HL-60 (cell line): ENCODE measurements around the gene UPP2.

ENCODE experiments used
- DNase-seq, 2 experiments: peaks; one replicate each; pipeline ENCODE4 v3.0.0-alpha.2; 2010 to 2020; ENCODE audit warnings: low read depth in 1 of 2, low spot score in 1 of 2
- H3K27ac ChIP-seq: fragments of 250-450 bp; sonication (Bioruptor Pico); replicated peaks from 2 replicates; pipeline ENCODE4 v1.5.1; 2020; ENCODE audit warnings: mild to moderate bottlenecking, moderate library complexity
- H3K27me3 ChIP-seq: fragments of 250-450 bp; sonication (Bioruptor Pico); 2 replicates; pipeline ENCODE4 v1.5.1; 2021; ENCODE audit warnings: mild to moderate bottlenecking, moderate library complexity; ENCODE audit not compliant: insufficient read depth, poor library complexity, severe bottlenecking
- H3K4me3 ChIP-seq: replicated peaks from 2 replicates; pipeline ENCODE4 v1.5.1; 2011; ENCODE audit warnings: mild to moderate bottlenecking, control low read depth, low read length; ENCODE audit not compliant: insufficient read depth
- CTCF ChIP-seq: IDR thresholded peaks from one replicate; pipeline ENCODE4 v1.5.1; 2011; ENCODE audit warnings: low read length, control low read depth, inconsistent platforms; ENCODE audit not compliant: insufficient read depth
- GABPA ChIP-seq: IDR thresholded peaks from 2 replicates; pipeline ENCODE4 v1.6.1; 2012; ENCODE audit warnings: low read depth
- POLR2AphosphoS5 ChIP-seq: IDR thresholded peaks from 2 replicates; pipeline ENCODE4 v1.6.1; 2012; ENCODE audit warnings: low read depth
- REST ChIP-seq: IDR thresholded peaks from 2 replicates; pipeline ENCODE4 v1.6.1; 2012; ENCODE audit warnings: low read depth; ENCODE audit not compliant: insufficient replicate concordance
- SPI1 ChIP-seq: IDR thresholded peaks from 2 replicates; pipeline ENCODE4 v1.6.1; 2012; ENCODE audit warnings: low read depth, mild to moderate bottlenecking, borderline replicate concordance

The UPP2 gene

GRCh38 chr2:158182676-158183295, 81.1 kb downstream of the UPP2 start:
- no peak overlapping the region for H3K27ac ChIP-seq
- TF ChIP-seq GABPA: no peak
- TF ChIP-seq CTCF: no peak
- H3K4me3 ChIP-seq: no peak overlapping the region
- H3K27me3 ChIP-seq: peaks cover 11% of the 10 kb centered on the region
- DNase-seq: no peak

- H3K4me3 ChIP-seq: no peak overlapping the region
- TF ChIP-seq POLR2AphosphoS5: no peak
- no peak for TF ChIP-seq SPI1
- no peak for TF ChIP-seq GABPA
- no peak for TF ChIP-seq REST
- TF ChIP-seq CTCF: no peak
- no peak overlapping the region for H3K27ac ChIP-seq
- peaks cover 5% of the 10 kb centered on the region for H3K27me3 ChIP-seq
- DNase-seq: no peak
Measured at GRCh38 chr2:158184001-158184400, 82.3 kb downstream of the UPP2 start.

GRCh38 chr2:158184556-158185343, 83.1 kb downstream of the UPP2 start:
- H3K4me3 ChIP-seq: no peak overlapping the region
- DNase-seq: no peak
- TF ChIP-seq CTCF (no peak), GABPA (no peak), SPI1 (no peak), REST (no peak), POLR2AphosphoS5 (no peak)
- H3K27ac ChIP-seq: no peak overlapping the region
- peaks cover 5% of the 10 kb centered on the region for H3K27me3 ChIP-seq
